B cell (primary cell): ENCODE measurements around the gene FTO. TPM values are rescaled to one million over a fixed set of nuclear protein-coding genes. Genes with fewer than 3 reads are reported as not detected.

ENCODE experiments used
- ATAC-seq: fragments of 200-7000 bp; cut with Tn5 transposase; one replicate; pipeline ENCODE4 v1.10.0; 2021; ENCODE audit warnings: low read depth, mild to moderate bottlenecking, moderate number of reproducible peaks, moderate library complexity
- CTCF ChIA-PET: fragments of 350-600 bp; sonication (Branson Sonifier 250); formaldehyde crosslinking; loops from one replicate; lab custom pipeline; 2021; ENCODE audit warnings: antibody characterized with exemption, inconsistent platforms; lab: Charles Lee
- POLR2A ChIA-PET: fragments of 350-600 bp; sonication (Branson Sonifier 250); formaldehyde crosslinking; loops from one replicate; lab custom pipeline; 2021; ENCODE audit warnings: antibody characterized with exemption; lab: Charles Lee
- DNase-seq: peaks from one replicate; pipeline ENCODE4 v3.0.0; 2013
- H2AFZ ChIP-seq: 2 replicates; pipeline ENCODE4 v1.6.1; 2012; ENCODE audit warnings: mild to moderate bottlenecking, low read depth, low read length; ENCODE audit not compliant: insufficient read depth, poor library complexity, severe bottlenecking
- H3K27ac ChIP-seq, 2 donors: 1 replicate in 1 of 2; 2 replicates in 1 of 2; pipeline ENCODE4 v1.5.1; 2012 to 2013; ENCODE audit warnings: low read length in 2 of 2, mild to moderate bottlenecking in 2 of 2, moderate library complexity in 1 of 2
- H3K27me3 ChIP-seq, 4 experiments: fragments of 200-600 bp in 1 of 4; sonication (generic) in 1 of 4; replicated peaks in 1 of 4; 1 replicate in 2 of 4; 2 replicates in 2 of 4; pipeline versions ENCODE4 v1.6.1 to v1.7.0; 2013 to 2016; ENCODE audit warnings: low read length in 3 of 4, mild to moderate bottlenecking in 2 of 4, mixed read lengths in 1 of 4, moderate library complexity in 1 of 4; ENCODE audit not compliant: insufficient read depth in 4 of 4, control insufficient read depth in 3 of 4; ENCODE audit errors: control extremely low read depth in 1 of 4
- H3K36me3 ChIP-seq, 2 experiments: replicated peaks in 1 of 2; 1 replicate in 1 of 2; 2 replicates in 1 of 2; pipeline versions ENCODE4 v1.6.1 to v1.7.1; 2013; ENCODE audit warnings: low read length in 1 of 2; ENCODE audit not compliant: insufficient read depth in 2 of 2, control insufficient read depth in 1 of 2; ENCODE audit errors: control extremely low read depth in 1 of 2, extremely low read depth in 1 of 2
- H3K4me1 ChIP-seq, 2 donors: fragments of 200-600 bp in 1 of 2; sonication (generic) in 1 of 2; 1 replicate in 1 of 2; 2 replicates in 1 of 2; pipeline versions ENCODE4 v1.5.1 to v1.6.1; 2013 to 2017; ENCODE audit warnings: low read length in 2 of 2; ENCODE audit not compliant: control insufficient read depth in 2 of 2, insufficient read depth in 2 of 2
- H3K4me2 ChIP-seq: replicated peaks from 2 replicates; pipeline ENCODE3; 2012; ENCODE audit warnings: mild to moderate bottlenecking, low read depth, low read length; ENCODE audit not compliant: poor library complexity, severe bottlenecking
- H3K4me3 ChIP-seq, 5 experiments: fragments of 200-600 bp in 1 of 5; sonication (generic) in 1 of 5; 1 replicate in 3 of 5; 2 replicates in 2 of 5; pipeline versions ENCODE4 v1.5.1 to v1.7.0; 2011 to 2016; ENCODE audit warnings: low read length in 4 of 5, mild to moderate bottlenecking in 4 of 5, low read depth in 2 of 5, control low read depth in 1 of 5, moderate library complexity in 1 of 5; ENCODE audit not compliant: insufficient read depth in 1 of 5; ENCODE audit errors: control extremely low read depth in 1 of 5, extremely low read depth in 1 of 5
- H3K79me2 ChIP-seq: fragments of 200-600 bp; sonication (generic); one replicate; pipeline ENCODE4 v1.6.0; 2016; ENCODE audit warnings: low read length; ENCODE audit not compliant: control insufficient read depth, insufficient read depth
- H3K9ac ChIP-seq: fragments of 200-600 bp; sonication (generic); 2 replicates; pipeline ENCODE4 v1.6.1; 2017; ENCODE audit warnings: mild to moderate bottlenecking, low read length, moderate library complexity
- H3K9me3 ChIP-seq, 3 donors: one replicate each; pipeline versions ENCODE4 v1.6.1 to v1.7.1; 2013; ENCODE audit warnings: low read length in 2 of 3; ENCODE audit not compliant: control insufficient read depth in 2 of 3, insufficient read depth in 1 of 3; ENCODE audit errors: control extremely low read depth in 1 of 3
- H4K20me1 ChIP-seq: 2 replicates; pipeline ENCODE4 v1.6.0; 2012; ENCODE audit warnings: mild to moderate bottlenecking, low read length; ENCODE audit not compliant: insufficient read depth, control insufficient read depth, poor library complexity, severe bottlenecking
- H3K27ac Mint-ChIP-seq: one replicate; pipeline ENCODE4 v1.8.0; 2021; ENCODE audit warnings: mixed read lengths
- H3K27me3 Mint-ChIP-seq: one replicate; pipeline ENCODE4 v1.8.0; 2021; ENCODE audit warnings: mixed read lengths
- H3K4me1 Mint-ChIP-seq: one replicate; pipeline ENCODE4 v1.8.0; 2021; ENCODE audit warnings: mixed read lengths
- H3K4me3 Mint-ChIP-seq: one replicate; pipeline ENCODE4 v1.8.0; 2021; ENCODE audit warnings: mixed read lengths
- H3K9me3 Mint-ChIP-seq: one replicate; pipeline ENCODE4 v1.8.0; 2022; ENCODE audit warnings: mixed read lengths; ENCODE audit not compliant: insufficient read depth
- CTCF ChIP-seq: fragments of 200-600 bp; IDR thresholded peaks from one replicate; pipeline ENCODE4 v1.8.0; 2022; ENCODE audit warnings: antibody characterized with exemption, mild to moderate bottlenecking
- EZH2 ChIP-seq: IDR thresholded peaks from 2 replicates; pipeline ENCODE4 v1.6.1; 2012; ENCODE audit warnings: borderline replicate concordance, low read depth, mild to moderate bottlenecking, moderate library complexity, low read length; ENCODE audit not compliant: insufficient read depth, poor library complexity, severe bottlenecking
- WGBS: methylation state at CpG from one replicate; pipeline ENCODE4 v1.1.5; 2013; ENCODE audit warnings: missing lambda C conversion rate; ENCODE audit not compliant: insufficient coverage; 5-methylcytosine and 5-hydroxymethylcytosine counted together
- intact Hi-C: fragments of 100-400 bp; cut with micrococcal nuclease; formaldehyde crosslinking; loops from one replicate; pipeline ENCODE4 v1.10.0; 2022
- polyA plus RNA-seq: library from polyadenylated mRNA; depleted of rRNA; stranded (reverse); fragments of >200 nt; gene quantifications from 2 replicates; pipeline ENCODE4 v1.2.3, GENCODE V29; 2012
- total RNA-seq, 2 donors: library from RNA; stranded (reverse); fragments of 120-200 nt in 1 of 2; gene quantifications; 1 replicate in 1 of 2; 2 replicates in 1 of 2; pipeline versions ENCODE4 v1.2.3 to v1.2.4, GENCODE V29; 2013 to 2022

FTO gene
- total and polyA plus RNA-seq, 2 donors (not counting 1 experiment from before 2014, with no cell fraction given), result 26.5 to 68.5 TPM

GRCh38 chr16:54153240-54153934, 449.4 kb downstream of the FTO start:
- no peak overlapping the region for H3K27ac ChIP-seq
- no peaks in the 10 kb centered on the region for H3K27me3 ChIP-seq
- H3K4me1 ChIP-seq, result no peaks in the 10 kb centered on the region
- Mint-ChIP-seq H3K27ac (no peak overlapping the region), H3K9me3 (peaks cover 4% of the 10 kb centered on the region), H3K4me1 (no peaks in the 10 kb centered on the region), H3K4me3 (no peak overlapping the region), H3K27me3 (peaks cover 6% of the 10 kb centered on the region)
- DNase-seq, result no peak
- peaks cover 0 to 12% (median 0%) of the 10 kb centered on the region in 3 donors for H3K9me3 ChIP-seq
- no peak for ATAC-seq
- no peaks in the 10 kb centered on the region for H3K79me2 ChIP-seq
- H3K4me2 ChIP-seq, result no peak overlapping the region
- H3K9ac ChIP-seq, result no peak overlapping the region
- no peaks in the 10 kb centered on the region for H4K20me1 ChIP-seq
- CTCF ChIA-PET, result no interaction called here
- TF ChIP-seq CTCF, result no peak
- TF ChIP-seq EZH2, result no peak
- no peaks in the 10 kb centered on the region for H3K36me3 ChIP-seq
- no peak overlapping the region for H3K4me3 ChIP-seq
- intact Hi-C loops, result no loop called here
- WGBS, result 79% methylated on average over 3 of the region's 12 CpGs
- no peak overlapping the region for H2AFZ ChIP-seq
- POLR2A ChIA-PET, result no interaction called here

- Histone ChIP-seq H2AFZ (no peak overlapping the region), H4K20me1 (no peaks in the 10 kb centered on the region), H3K4me1 (no peaks in the 10 kb centered on the region), H3K9me3 (peaks cover 0 to 20% (median 0%) of the 10 kb centered on the region in 3 donors), H3K27me3 (no peaks in the 10 kb centered on the region), H3K27ac (no peak overlapping the region), H3K4me3 (no peak overlapping the region), H3K36me3 (no peaks in the 10 kb centered on the region), H3K79me2 (no peaks in the 10 kb centered on the region), H3K9ac (no peak overlapping the region), H3K4me2 (no peak overlapping the region)
- no peaks in the 10 kb centered on the region for H3K4me1 Mint-ChIP-seq
- CTCF ChIA-PET, result no interaction called here
- H3K4me3 Mint-ChIP-seq, result no peak overlapping the region
- ATAC-seq (no peak), DNase-seq (no peak)
- peaks cover under 1% of the 10 kb centered on the region for H3K27me3 Mint-ChIP-seq
- intact Hi-C loops, result no loop called here
- no peak for TF ChIP-seq EZH2
- no peak for TF ChIP-seq CTCF
- peaks cover 8% of the 10 kb centered on the region for H3K9me3 Mint-ChIP-seq
- POLR2A ChIA-PET, result no interaction called here
- 100% methylated on average over 1 of the region's 1 CpG for WGBS
- no peak overlapping the region for H3K27ac Mint-ChIP-seq
These were observed 452.4 kb downstream of the FTO start for GRCh38 chr16:54156349-54156748.
